Right lobe of liver (tissue), 4 donors: ENCODE results near the gene CD2BP2.

Experiments
- POLR2A ChIP-seq: fragments of 450-650 bp; IDR thresholded peaks from one replicate; pipeline ENCODE4 v1.6.1; 2017; ENCODE audit warnings: antibody characterized with exemption, mild to moderate bottlenecking
- TF ChIP-seq, protein P1 (sequence below), 4 donors: fragments of 200-600 bp in 3 of 4; fragments of 450-650 bp in 1 of 4; IDR thresholded peaks; one replicate each; pipeline versions ENCODE4 v1.5.1 to v1.8.0; 2016 to 2022; ENCODE audit warnings: antibody characterized with exemption in 4 of 4, mild to moderate bottlenecking in 2 of 4
- donor health status: DM: no; HTN: no; CAD: no.
- donor health status: DM: no; HTN: no; CAD: no.
- donor health status: DM: no; HTN: yes; CAD: no.

DNA sequence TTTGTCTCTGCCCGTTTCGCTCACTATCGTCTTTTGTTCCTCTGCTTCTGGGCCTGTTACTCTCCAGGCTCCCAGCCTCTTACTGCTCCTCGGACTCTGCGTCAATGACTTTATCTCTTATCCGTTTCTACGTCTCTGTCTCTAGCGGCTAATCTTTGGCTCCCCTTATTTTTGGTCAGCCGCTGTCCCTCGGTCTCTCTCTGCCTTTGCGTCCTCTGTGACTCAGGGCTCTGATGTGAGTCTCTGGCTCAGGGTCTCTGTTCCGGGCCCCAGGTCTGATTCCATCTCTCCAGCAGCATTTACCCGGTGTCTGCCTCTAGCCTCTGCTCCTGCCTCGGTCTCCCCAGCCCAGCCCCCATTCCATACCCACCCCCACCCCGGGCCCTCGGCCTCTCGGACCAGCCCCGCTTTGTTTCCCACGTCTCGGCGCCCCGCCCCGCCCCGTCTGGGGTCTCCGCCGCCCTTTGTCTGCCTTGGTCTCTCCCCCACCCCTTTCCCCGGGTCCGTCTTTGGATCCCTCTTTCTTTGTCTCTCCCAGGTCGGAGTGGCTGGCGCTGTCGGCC is 39.6 kb upstream of the CD2BP2 start:
- TF ChIP-seq, protein P1, sequence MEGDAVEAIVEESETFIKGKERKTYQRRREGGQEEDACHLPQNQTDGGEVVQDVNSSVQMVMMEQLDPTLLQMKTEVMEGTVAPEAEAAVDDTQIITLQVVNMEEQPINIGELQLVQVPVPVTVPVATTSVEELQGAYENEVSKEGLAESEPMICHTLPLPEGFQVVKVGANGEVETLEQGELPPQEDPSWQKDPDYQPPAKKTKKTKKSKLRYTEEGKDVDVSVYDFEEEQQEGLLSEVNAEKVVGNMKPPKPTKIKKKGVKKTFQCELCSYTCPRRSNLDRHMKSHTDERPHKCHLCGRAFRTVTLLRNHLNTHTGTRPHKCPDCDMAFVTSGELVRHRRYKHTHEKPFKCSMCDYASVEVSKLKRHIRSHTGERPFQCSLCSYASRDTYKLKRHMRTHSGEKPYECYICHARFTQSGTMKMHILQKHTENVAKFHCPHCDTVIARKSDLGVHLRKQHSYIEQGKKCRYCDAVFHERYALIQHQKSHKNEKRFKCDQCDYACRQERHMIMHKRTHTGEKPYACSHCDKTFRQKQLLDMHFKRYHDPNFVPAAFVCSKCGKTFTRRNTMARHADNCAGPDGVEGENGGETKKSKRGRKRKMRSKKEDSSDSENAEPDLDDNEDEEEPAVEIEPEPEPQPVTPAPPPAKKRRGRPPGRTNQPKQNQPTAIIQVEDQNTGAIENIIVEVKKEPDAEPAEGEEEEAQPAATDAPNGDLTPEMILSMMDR (IDR thresholded peaks at IDR 0.05), result no peak
- no peak for TF ChIP-seq POLR2A
